GM12891 (cell line): ENCODE measurements around the gene CCDC88C.

Source experiments
- POLR2A ChIP-seq: IDR thresholded peaks from 2 replicates; pipeline ENCODE4 v1.6.1; 2011; ENCODE audit warnings: low read depth, low read length, control low read depth
- POLR2AphosphoS5 ChIP-seq: IDR thresholded peaks from 2 replicates; pipeline ENCODE4 v1.6.1; 2011; ENCODE audit warnings: low read depth, low read length, control low read depth

DNA sequence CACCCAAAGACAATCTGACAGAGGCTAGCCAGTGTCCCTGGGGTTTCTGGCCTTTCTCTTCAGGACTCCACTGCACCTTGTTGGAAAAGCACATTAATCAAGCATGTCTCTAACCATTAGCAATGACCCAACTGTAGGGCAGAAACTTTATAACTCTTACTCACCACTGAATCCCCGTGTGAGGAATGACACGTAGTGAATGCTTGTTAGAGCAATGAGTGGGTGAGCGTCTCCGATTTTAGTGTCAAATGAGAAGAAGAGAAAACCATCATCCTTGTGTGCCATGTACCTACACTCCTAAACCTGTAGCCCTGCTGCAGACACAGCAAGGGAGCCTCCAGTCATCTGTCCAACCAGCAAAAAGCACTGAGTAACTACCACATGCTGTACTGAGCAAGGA is 116.7 kb downstream of the CCDC88C start:
- TF ChIP-seq POLR2A (no peak), POLR2AphosphoS5 (no peak)
